ENCODE data around the gene ZSWIM8. TPM values are rescaled to one million over a fixed set of nuclear protein-coding genes. Genes with fewer than 3 reads are reported as not detected.

ZSWIM8 gene
- polyA plus RNA-seq, 1 donor (not counting 4 experiments of a cell fraction or from before 2014, with no cell fraction given), result 34.2 TPM

DNA sequence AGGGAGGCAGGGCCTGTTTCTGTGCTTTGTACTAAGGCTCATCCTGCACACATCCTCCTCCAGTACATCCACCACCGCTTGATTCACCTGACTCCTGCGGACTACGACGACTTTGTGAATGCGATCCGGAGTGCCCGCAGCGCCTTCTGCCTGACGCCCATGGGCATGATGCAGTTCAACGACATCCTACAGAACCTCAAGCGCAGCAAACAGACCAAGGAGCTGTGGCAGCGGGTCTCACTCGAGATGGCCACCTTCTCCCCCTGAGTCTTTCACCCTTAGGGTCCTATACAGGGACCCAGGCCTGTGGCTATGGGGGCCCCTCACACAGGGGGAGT is 15.8 kb downstream of the ZSWIM8 start:
- Histone ChIP-seq H3K36me3 (ENCODE audit: control insufficient read depth in 2 of 2, extremely low read depth in 1 of 2, insufficient read depth in 2 of 2, low read length in 2 of 2) (peaks cover 47 to 62% of the 10 kb centered on the region in 2 experiments), H3K4me2 (ENCODE audit: control insufficient read depth, extremely low read depth, insufficient read depth, low read depth, low read length) (no peak overlapping the region), H3K4me3 (ENCODE audit: control insufficient read depth in 2 of 3, extremely low read depth in 1 of 3, insufficient read depth in 2 of 3, low read depth in 1 of 3, low read length in 3 of 3) (no peak overlapping the region), H3K27me3 (ENCODE audit: control insufficient read depth, extremely low read depth, insufficient read depth, low read length) (no peaks in the 10 kb centered on the region), H4K20me1 (ENCODE audit: control insufficient read depth, extremely low read depth, insufficient read depth, low read length) (no peaks in the 10 kb centered on the region), H3K4me1 (ENCODE audit: control insufficient read depth, extremely low read depth, insufficient read depth, low read length) (no peaks in the 10 kb centered on the region), H3K79me2 (ENCODE audit: control insufficient read depth, insufficient read depth, low read length) (no peaks in the 10 kb centered on the region), H3K9me1 (ENCODE audit: control insufficient read depth, extremely low read depth, insufficient read depth, low read length) (no peaks in the 10 kb centered on the region), H3K27ac (ENCODE audit: control insufficient read depth, insufficient read depth, low read length) (no peak overlapping the region), H3K9me3 (ENCODE audit: control insufficient read depth, low read depth, low read length) (no peaks in the 10 kb centered on the region), H2AFZ (ENCODE audit: control insufficient read depth, low read length) (no peak overlapping the region), H3K9ac (ENCODE audit: control insufficient read depth, extremely low read depth, insufficient read depth, low read length) (no peak overlapping the region)
- dilution Hi-C loops (cut with MboI; ENCODE audit: extremely low pct_ligation_motif_present, low sequenced_read_pairs), result no loop called here
- FAIRE-seq (no peak), DNase-seq (ENCODE audit: low read depth, low spot score) (no peak)
- no peak for TF ChIP-seq CTCF (optimal IDR thresholded peaks at IDR 0.05 in 1 of 3, IDR thresholded peaks at IDR 0.05 in 1 of 3, conservative IDR thresholded peaks at IDR 0.05 in 1 of 3; ENCODE audit: extremely low read depth in 1 of 3, insufficient read depth in 2 of 3, low read length in 3 of 3)
- no peak for TF ChIP-seq EZH2 (IDR thresholded peaks at IDR 0.05; ENCODE audit: low read length)

DNA sequence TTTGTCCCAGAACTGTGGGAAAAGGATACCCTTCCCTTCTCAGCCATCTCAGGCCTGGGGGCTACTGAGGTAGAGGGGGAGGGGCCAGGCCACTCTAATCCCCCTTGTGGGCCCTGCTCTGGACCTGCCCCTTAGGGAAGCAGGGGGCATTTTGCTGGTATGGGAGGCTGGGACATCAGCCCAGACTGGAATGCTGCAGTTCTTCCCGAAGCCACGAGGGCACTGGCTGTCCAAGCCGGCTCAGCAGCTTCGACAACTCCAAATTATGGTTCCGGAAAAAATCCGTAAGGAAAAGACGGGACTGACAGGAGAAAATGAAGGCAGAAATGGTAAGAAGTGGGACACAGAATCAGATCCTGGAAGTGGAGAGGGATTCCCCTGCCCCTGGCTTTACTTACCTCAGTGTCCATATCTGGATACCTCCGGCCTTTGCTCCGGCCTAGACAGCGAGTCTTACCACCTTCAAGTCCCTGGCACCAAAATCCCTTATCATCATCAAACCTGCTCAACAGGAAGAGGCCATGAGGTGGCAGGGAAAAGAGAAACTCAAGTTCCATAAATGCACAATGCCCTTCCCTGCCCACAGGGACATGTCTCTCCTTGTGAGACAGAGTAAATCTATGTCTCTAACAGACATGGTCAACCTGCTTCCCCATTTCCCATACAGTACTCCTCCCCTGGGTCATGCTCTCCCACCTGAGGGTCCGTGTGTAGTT is 17.0 kb downstream of the ZSWIM8 start:
- H3K4me1 ChIP-seq (ENCODE audit: control insufficient read depth, extremely low read depth, insufficient read depth, low read length), result no peaks in the 10 kb centered on the region
- DNase-seq (ENCODE audit: low read depth, low spot score) (no peak), FAIRE-seq (no peak)
- no peak overlapping the region for H3K4me2 ChIP-seq (ENCODE audit: control insufficient read depth, extremely low read depth, insufficient read depth, low read depth, low read length)
- TF ChIP-seq EZH2 (IDR thresholded peaks at IDR 0.05; ENCODE audit: low read length) (no peak), CTCF (optimal IDR thresholded peaks at IDR 0.05 in 1 of 3, IDR thresholded peaks at IDR 0.05 in 1 of 3, conservative IDR thresholded peaks at IDR 0.05 in 1 of 3; ENCODE audit: extremely low read depth in 1 of 3, insufficient read depth in 2 of 3, low read length in 3 of 3) (no peak)
- H3K27ac ChIP-seq (ENCODE audit: control insufficient read depth, insufficient read depth, low read length), result no peak overlapping the region
- peaks cover 43 to 63% of the 10 kb centered on the region in 2 experiments for H3K36me3 ChIP-seq (ENCODE audit: control insufficient read depth in 2 of 2, extremely low read depth in 1 of 2, insufficient read depth in 2 of 2, low read length in 2 of 2)
- no peaks in the 10 kb centered on the region for H3K27me3 ChIP-seq (ENCODE audit: control insufficient read depth, extremely low read depth, insufficient read depth, low read length)
- no peaks in the 10 kb centered on the region for H4K20me1 ChIP-seq (ENCODE audit: control insufficient read depth, extremely low read depth, insufficient read depth, low read length)
- no peaks in the 10 kb centered on the region for H3K79me2 ChIP-seq (ENCODE audit: control insufficient read depth, insufficient read depth, low read length)
- no peaks in the 10 kb centered on the region for H3K9me1 ChIP-seq (ENCODE audit: control insufficient read depth, extremely low read depth, insufficient read depth, low read length)
- H3K9me3 ChIP-seq (ENCODE audit: control insufficient read depth, low read depth, low read length), result no peaks in the 10 kb centered on the region
- dilution Hi-C loops (cut with MboI; ENCODE audit: extremely low pct_ligation_motif_present, low sequenced_read_pairs), result no loop called here
- no peak overlapping the region for H3K4me3 ChIP-seq (ENCODE audit: control insufficient read depth in 2 of 3, extremely low read depth in 1 of 3, insufficient read depth in 2 of 3, low read depth in 1 of 3, low read length in 3 of 3)
- no peak overlapping the region for H3K9ac ChIP-seq (ENCODE audit: control insufficient read depth, extremely low read depth, insufficient read depth, low read length)
- no peak overlapping the region for H2AFZ ChIP-seq (ENCODE audit: control insufficient read depth, low read length)
